EL (cell line): ENCODE measurements around the gene ADGRA1.
"Not testable (repeated sequence)": the region's sequence is repeated elsewhere in the genome, so short reads cannot be mapped to it uniquely, and the experiment has no call there.

Experiments
- DNase-seq: peaks from one replicate; pipeline ENCODE4 v3.0.0-alpha.2; 2016

The ADGRA1 gene

DNA sequence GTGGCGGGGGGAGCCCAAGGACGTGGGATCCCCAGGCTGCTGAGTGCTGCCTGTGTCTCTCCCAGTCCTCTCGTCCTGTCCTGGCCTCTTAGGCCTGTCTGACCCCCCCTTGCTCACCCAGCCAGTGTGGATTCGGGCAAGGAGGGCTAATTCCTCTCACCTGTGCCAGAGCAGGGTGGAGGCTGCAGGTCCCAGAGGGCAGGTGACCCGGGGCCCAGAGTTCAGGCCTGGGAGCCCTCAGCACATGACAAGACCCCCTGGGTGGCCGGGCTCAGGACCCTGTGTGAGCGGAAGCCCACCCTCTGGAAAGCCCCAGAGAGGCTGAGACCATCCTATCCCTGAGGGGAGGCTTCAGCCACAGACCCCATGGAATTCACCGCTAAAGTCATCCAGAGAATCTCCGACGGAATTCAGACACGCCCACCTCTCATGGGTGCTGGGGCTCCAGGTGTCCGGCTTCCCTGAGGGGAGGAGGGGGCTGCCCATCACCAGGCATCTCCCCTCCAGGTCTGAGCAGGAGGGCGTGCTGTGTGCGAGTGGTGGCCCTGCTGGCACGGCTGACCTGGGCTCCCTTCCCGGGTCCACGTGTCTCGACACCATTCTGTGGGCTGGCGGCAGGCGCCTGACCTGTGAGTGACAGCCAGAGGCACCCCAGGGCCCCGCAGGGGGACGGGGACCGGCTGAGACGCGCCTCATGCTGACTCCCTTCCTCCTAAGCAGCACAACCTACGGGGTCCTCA is 77.3 kb downstream of the ADGRA1 start:
- DNase-seq = no peak

DNA sequence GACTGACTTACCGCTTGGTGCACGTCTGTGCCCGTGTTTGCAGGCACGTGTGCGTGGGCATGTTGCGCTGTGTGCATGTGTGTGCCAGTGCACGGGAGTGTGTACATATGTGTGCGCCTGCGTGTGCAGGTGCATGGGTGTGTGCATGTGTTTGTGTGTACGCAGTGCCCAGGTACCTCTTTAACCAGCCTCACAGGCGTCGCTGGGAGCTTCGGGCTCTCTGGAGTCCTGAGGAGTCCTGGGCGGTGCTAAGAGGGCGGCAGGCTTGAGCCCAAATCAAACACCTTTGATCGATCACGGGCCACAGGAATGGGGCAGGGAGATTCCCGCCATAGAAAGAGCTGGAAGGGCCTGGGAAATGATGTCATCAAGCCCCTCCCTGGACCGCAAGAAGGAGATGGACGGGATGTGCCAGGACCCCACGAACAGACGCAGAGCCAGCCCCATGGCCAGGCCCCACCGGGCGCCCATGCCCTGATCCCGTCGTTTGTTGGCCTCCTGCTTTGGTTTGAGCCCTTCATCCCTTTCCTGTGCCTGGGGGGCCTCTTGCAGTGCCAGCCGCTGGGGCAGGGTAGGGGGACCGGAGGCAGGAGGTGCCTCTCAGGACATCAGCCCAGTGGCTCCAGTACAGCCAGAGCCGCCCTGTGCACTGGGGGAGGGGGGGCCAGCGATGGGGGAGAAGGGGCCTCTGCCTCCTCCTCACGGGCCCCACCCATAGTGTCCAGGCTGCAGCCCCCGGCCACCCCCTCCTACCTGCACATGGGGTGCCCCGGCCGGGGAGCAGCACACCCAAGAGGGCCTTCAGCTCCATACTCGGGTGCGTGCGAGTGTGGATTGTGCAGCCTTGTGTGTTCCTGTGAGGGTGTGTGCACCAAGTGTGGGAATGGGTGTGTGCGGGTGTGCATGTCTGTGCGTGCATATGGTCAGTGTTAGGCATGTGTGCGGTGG is 78.1 kb downstream of the ADGRA1 start:
- DNase-seq = no peak

DNA sequence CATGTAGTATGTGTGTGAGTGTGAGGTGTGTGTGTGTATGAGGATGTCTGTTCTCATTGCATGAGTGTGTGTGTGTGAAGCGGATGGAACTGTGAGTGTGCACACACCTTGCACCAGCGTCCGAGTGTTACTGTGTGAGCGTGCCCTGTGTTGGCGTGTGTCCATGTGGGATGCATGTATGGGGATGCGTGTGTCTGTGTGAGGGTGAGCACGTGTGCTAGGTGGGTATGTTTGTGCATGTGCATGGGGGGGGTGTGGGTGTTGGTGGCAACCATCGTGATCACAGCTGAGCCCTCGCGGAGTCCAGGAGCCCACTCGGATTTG is 78.7 kb downstream of the ADGRA1 start:
- no peak for DNase-seq

DNA sequence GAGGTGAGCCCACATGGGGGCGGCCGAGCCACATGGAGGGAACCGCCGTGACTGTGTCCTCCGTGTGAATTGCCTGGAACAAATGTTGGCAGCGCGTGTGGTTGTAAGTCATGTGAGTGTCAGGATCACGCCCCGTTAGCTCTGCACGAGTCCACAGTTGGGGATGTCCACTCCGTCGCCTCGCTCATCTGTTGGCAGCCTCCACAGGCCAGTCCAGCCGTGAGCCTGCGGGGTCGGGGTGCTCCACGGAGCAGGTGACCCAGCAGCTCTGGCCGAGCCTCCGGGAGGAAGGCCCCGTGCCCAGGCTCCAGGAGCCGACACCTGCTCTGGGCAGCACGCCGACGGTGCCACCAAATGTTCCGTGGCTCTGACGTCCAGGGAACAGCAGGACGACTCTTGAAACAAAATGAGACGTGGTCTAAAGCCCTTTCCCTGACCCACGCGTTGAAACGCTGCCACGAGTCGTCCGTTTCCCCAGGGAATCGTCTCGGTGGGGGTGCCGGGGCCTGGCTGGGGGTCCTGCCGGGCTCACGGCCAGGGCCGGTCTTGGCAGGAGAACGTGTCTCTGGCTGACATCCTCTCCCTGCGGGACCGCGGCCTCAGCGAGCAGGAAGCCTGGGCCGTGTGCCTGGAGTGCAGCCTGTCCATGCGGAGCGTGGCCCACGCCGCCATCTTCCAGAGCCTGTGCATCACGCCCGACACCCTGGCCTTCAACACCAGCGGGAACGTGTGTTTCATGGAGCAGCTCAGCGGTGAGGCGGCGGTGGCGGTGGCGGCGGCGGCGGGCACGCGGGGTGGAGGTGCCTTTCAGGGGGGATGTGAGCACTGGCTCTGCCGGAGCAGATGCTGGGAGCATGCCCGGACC is 79.3 kb downstream of the ADGRA1 start:
- DNase-seq = no peak

DNA sequence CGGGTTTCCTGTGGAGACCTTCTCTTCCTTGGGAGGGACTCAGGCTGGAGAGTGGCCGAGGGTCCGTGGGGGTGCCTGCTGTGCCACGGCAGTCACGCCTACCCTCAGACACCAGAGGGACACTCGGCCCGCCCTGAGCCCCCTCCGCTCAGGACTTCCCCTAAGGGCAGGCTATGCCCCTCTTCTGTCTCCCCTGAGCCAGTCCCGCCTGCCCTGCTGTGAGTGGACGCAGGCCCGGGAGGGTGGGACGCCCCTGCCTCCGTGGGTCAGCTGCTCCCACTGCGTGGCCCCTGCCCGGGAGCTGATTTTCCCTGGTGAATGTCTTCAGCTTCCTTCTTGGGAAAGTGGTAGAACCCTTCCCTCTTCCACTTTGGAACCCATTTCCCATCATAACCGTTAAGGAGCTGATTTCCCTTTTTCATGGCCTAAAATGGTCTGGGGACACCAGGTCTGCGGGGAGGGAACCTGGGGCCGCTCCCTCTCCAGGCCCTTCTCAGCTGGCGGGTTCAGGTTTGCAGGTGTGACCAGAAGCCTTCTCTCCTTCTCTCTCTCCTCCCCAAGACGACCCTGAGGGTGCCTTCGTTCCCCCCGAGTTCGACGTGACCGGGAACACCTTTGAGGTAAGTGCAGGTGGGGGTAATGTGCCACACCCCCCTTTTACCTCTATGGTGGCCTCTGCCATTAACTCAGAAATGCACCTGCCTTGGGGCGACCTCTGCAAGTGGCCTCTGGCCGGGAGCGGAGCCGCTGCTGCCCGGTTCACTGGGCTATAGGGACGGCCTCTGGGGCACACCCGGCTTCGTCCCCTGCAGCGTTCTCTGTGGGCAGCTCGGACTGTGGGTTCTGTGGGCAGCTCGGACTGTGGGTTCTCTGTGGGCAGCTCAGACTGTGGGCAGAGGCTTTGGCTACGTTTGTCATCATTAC is 80.2 kb downstream of the ADGRA1 start:
- no peak for DNase-seq

DNA sequence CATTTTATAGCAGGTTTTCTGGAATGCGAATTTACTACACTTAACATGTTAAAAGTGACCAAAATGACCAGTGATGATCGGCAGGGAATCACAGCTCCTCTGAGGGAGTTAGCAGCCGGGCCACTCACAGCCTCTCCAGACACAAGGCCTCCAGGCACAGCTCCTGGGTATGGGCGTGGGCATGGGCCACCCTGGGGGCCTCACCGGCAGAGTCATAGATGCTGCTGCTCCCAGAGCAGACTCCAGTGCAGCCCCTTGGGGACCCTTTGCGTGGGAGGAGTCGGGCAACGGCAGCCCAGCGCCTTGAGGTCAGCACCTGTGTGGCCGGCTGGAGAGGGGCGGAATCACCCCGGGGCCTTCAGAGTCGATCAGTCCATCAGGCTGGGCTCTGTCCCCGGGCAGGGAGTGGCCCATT is 80.9 kb downstream of the ADGRA1 start:
- no peak for DNase-seq

DNA sequence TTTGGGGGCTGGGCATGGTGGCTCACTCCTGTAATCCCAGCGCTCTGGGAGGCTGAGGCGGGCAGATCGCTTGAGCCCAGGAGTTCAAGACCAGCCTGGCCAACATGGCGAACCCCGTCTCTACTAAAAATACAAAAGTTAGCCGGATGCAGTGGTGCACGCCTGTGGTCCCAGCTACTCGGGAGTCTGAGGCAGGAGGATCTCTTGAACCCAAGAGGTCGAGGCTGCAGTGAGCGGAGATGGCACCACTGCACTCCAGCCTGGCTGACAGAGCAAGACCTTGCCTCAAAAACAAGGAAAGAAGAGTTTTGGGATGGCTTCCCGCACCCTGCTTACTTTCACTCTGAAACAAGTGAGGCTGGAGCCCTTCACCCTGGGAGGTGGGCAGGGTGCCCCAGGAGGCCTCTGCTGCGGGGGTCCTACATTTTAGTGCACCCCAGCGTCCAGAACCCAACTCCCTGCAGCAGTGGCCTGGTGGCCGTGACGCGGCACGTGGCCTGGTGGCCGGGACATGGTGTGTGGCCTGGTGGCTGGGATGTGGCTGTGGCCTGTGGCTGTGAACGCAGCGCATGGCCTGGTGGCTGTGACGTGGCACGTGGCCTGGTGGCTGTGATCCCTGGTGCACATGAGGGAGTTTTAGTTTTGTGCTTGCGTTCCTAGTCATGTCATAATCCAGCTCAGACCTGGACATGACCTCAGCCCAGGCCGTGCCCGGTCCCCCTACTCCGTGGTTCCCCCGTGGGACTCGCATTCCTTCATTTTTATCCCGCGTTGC is 81.6 kb downstream of the ADGRA1 start:
- DNase-seq = no peak

DNA sequence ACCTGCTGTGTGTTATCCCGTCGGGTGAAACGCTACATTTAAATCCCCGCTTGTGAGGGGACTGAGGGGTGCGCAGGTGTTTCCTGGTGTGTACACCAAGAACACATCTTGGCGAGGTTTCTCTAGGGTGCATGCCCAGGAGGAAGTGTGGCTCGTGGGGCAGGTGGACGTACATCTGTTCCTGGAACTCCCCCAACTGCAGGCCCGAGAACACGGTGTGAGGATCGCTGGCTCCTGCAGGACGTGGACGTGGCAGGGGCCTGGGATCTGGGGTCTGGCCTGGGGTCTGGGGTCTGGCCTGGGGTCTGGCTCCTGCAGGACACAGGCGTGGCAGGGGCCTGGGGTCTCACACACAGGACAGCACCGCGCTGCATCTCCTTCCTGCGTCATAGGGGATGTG is 82.4 kb downstream of the ADGRA1 start:
- no peak for DNase-seq

DNA sequence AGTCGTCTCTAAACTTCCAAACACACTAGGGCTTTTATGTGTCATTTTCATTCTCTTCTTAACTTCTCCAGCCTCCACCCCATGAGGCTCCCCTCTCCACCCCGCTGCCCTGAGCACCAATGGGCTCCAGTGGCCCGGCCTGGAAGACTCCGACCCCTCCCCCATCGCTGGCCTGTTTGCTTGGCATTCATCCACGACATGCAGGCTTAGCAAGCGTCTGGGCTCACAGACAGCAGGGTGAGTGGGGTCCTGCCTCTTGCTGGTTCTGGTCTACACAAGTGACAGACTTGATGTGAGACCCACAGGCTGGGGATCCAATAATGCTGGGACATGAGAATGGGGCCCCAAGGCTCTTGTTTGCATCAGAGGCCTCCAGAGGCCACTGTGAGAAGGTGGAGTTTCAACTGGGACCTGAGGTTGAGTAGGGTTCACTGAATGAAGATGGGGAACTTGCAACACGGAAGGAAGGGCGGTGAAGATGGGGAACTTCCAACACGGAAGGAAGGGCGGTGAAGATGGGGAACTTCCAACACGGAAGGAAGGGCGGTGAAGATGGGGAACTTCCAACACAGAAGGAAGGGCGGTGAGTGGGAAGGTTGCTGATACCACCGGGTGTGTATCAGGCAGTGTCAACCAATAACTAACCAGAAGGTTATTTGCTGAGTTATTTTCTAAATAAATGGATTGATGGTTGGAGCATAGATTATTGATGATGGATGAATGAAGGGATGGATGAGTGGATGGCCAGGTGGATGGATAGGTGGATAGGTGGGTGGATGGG is 86.3 kb downstream of the ADGRA1 start:
- no peak for DNase-seq

DNA sequence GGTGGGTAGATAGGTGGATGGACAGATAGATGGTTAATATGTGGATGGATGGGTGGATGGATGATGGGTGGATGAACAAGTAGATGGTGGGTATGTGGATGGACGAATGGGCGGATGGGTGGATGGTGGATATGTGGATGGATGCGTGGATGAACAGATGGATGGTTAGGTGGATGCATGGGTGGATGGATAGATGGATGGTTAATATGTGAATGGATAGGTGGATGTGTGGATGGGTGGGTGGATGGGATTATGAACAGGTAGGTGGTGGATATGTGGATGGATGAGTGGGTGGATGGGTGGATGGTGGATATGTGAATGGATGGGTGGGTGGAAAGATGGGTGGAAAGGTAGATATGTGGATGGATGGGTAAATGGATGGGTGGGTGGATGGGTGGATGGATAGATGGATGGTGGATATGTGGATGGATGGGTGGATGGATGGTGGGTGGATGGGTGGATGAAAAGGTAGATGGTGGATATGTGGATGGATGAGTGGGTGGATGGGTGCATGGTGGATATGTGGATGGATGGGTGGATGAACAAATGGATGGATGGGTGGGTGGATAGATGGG is 87.1 kb downstream of the ADGRA1 start:
- no peak for DNase-seq

DNA sequence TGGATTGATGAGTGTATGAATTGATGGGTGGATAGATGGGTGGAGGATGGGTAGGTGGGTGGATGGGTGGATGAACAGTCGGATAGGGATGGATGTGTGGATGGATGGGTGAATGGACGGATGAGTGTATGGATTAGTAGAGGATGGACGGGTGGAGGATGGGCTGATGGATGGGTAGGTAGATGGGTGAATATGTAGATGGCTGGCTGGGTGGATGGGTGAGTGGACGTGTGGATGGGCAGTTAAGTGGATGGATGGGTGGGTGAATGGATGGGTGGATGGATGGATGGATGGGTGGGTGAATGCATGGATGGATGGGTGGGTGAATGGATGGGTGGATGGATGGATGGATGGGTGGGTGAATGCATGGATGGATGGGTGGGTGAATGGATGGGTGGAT is 87.9 kb downstream of the ADGRA1 start:
- not testable (repeated sequence) for DNase-seq

DNA sequence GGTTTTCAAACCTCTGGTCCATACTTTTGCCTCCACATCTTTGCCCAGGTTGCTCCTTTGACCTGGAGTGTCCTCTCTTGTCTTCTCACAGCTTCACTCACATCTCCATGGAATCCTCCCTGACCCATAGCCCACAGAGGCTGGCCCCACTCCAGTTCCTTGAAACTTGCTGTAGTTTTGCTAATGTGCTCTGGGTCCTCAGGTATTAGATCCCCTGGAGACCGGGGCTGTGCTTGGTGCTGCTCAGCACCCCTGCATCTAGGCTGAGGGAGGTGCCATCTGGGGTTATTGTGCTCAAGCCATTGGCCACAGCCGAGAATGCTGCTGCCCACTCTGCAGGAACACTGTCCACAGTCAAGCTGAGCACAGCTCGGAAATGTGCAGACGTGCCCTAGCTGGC is 88.8 kb downstream of the ADGRA1 start:
- DNase-seq = no peak

DNA sequence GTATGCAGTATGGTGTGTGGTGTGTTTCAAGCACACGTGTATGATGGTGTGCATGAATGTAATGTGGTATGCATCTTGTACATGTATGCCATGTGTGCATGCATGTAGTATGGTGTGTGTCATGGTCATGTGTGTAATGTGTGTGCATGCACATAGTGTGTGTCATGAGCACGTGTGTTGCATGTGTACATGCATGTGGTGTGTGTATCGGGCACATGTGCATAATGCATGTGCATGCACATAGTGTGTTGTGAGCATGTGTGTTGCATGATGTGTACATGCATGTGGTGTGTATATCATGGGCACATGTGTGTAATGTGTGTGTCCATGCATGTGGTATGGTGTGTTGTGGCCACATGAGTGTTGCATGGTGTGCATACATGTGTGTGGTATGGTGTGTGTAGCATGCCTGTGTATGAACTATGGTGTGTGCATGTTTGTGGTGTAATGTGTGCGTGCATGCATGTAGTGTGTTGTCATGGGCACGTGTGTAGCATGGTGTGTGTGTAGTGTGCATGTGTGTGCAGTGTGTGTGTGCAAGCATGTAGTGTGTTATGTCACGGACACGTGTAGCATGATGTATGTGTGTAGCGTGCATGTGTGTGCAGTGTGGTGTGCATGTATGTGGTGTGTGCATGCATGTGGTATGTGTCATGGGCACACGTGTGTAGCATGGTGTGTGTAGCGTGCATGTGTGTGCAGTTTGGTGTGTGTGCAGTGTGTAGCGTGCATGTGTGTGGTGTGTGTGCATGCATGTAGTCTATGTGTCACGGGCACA is 89.8 kb downstream of the ADGRA1 start:
- DNase-seq = no peak

DNA sequence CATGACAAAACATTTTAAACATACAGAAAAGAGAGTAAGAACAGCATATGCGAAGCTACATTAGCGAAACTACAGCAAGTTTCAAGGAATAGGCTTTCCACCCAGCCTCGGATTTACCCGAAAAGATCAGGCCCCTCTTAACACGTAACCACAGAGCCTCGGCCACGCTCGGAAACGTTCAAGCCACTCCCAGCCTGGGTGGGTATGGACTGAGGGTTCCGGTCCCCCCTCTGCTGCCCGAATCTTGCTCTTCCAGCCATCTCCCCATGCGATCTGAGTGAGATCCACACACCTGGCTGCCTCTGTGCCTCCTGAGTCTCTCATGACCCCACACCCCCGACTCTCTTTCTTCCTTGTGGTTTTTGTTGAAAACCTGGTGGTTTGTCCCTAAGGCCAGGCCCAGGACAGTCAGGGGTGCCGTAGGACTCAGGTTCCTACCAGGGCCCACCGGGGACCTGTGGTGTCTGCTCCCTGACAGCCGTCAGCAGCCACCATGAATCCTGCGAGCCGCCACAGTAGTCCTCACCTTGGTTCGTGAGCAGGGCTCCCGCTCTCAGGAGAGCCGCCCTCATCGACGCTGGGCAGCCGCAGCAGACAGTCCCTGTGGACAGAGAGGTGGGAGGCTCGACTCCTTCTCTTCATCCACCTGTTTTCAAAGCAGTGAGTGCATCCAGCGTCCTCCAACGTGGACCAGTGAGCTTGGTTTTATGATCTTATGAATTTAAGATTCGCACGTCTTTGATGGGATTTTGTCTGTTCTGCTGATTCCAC is 90.8 kb downstream of the ADGRA1 start:
- no peak for DNase-seq

DNA sequence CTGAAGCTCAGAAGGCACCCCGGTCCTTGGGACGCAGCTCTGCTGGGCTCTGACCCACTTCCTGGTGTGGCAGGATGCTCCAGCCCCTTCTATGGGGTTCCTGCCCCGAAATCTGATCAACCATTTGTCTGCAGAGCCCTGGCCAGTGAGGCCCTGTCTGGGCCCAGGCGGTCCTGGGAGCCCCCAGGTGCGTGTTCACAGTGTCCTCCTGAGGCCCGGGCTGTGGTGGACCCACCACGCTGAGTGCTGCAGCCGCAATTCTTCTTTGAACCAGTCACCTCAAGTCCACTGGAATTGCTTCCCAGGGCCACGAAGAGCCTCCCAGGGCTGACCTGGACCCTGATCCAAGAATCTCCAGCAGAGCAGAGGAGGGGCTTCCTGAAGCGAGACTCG is 91.4 kb downstream of the ADGRA1 start:
- DNase-seq = no peak

DNA sequence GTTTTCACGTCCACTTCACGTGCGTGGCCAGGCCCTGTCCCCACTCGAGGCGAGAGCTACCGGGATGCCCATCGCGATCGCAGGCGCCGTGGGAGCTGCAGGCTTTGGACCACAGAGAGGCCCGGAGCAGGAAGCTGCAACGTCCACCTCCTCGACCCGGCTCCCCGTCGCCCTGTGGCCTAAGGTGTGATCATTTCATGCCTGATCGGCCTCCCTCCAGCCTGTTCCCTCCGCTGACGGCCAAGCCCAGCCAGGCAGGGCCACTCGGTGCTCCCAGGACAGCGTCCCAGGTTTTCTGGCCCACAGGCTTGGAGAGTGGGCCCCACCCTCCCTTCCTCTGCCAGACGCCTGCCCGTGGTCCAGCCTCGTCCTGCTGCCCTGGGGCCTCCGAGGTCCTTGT is 91.9 kb downstream of the ADGRA1 start:
- no peak for DNase-seq

DNA sequence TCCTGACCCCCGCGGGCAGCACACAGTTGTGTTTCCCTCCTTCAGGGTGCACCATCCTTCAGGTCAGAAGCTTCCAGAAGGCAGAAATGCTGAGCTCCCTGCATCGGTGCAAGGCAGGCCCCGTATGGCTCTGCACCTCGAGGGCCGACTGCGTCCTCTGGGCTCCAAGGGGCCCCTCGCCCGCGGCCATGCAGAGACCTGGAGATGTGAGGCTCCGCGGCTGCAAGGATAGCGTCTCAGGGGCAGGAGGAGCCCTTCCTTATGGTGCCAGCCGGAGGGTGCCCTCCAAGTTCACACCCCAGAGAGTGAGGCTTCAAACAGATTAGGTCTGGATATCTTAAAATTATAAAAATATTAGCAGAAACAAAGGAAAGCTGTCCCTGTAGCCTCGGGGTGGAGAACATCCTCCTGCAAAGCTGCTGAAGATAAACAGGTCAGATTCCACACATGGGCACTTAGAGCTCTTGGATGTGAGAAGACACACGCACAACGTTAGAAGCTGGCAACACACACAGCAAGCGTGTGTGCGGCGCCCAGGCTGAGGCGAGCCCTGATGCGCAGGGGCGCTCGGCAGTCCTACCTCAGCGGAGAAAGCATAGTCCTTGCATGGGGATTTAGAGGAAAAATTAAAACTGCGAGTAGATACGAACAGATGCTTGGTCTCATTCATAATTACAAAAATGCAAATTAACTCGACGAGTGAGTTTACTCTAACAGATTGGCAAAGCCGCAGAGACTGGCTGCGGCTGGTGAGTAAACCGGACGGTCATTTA is 92.7 kb downstream of the ADGRA1 start:
- no peak for DNase-seq
